Activated CD8-positive, alpha-beta memory T cell treated with anti-CD3 and anti-CD28 coated beads, Interleukin-2, amount 50 U/mL, for 24 hours (primary cell): ENCODE results near the gene ZMYND11.

ENCODE experiments used
- DNase-seq: peaks from one replicate; pipeline ENCODE4 v3.0.0-alpha.2; 2020; ENCODE audit errors: extremely low read depth

Gene ZMYND11

GRCh38 chr10:191703-192518 is 56.7 kb downstream of the ZMYND11 start:
- no peak for DNase-seq

DNA sequence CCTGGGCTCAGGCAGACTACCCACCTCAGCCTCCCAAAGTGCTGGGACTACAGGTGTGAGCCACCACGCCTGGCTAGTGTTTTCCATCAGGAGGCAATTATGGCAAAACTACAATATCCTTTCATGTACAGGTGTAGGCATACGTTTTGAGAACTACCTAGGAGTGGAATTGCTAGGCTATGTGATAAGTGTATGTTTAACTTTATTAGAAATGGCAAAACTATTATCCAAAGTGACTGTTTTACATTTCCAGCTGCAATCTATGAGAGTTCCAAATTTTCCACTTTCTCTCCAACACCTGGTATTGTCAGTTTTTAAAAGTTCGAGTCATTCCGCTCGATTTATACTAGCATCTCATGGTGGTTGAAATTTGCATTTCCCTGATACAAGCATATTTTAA is 59.0 kb downstream of the ZMYND11 start:
- DNase-seq: no peak

DNA sequence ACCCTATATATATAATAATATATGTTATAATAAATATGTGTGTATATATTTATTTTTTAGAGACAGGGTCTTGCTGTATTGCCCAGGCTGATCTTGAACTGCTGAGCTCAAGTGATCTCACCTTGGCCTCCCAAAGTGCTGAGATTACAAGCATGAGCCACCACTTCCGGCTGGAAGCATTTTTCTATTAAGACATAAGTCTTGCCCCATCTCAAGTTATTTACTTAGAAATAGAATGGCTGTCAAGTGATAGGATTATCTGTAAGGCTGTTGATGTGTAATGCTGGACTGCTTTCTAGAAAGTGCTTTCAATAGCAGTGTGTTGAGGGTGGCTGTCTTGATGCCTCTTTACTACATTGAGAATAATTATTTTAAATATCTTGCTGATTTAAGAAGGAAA is 65.2 kb downstream of the ZMYND11 start:
- no peak for DNase-seq

DNA sequence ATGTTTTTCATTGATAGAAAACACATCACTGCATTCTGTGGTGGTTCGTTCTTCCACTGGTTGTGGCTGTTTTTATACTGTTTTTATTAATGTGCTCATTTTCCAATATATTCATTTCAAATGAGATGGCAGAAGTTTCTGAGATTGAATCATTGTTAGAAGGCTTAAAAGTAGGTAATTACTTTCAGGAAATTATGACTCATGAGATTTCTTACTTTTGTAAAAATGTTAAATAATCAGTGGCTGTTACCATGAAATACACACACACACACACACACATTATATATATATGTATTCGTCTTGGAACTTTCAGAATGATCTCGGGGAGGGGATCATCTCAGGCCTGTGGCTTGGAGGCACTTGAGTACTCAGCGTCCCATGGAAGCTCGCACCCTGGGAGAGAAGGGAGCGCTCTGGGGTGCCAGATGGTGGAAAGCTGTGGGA is 66.1 kb downstream of the ZMYND11 start:
- no peak for DNase-seq

DNA sequence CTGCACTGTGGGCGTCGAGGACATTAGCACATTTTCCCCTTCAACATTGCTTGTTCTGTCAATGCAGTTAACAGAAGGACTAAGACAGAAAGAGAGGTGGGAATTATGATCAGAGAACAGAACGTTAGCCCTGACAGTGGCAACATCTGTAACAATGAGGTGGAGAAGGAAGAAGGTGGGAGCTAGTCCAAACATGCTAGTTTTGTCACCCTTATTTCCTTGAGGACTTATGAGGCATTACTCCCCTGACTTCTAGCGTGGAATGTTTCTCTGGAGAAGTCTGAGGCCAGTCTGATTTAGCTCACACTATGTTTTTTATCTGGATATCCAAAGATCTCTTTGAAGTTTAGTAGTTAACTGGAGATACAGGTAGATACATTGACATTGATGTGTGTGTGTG is 73.4 kb downstream of the ZMYND11 start:
- DNase-seq: no peak

- no peak for DNase-seq
Observed at GRCh38 chr10:209357-209756, 74.1 kb downstream of the ZMYND11 start.

GRCh38 chr10:210297-210696 is 75.0 kb downstream of the ZMYND11 start:
- no peak for DNase-seq

DNA sequence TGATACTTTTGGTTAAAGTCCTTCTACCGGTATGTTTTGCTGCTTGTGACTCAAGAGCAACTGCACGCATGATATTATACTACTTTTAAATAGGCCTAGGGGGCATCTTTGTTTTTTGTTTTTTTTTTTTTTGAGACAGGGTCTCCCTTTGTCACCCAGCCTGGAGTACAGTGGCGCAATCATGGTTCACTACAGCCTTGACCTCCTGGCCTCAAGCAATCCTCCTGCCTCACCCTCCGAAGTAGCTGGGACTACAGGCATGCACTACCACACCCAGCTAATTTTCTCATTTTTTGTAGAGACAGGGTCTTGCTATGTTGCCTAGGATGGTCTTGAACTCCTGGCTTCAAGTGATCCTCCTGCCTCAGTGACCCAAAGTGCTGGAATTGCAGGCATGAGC is 80.2 kb downstream of the ZMYND11 start:
- DNase-seq: no peak

- DNase-seq: no peak
Observed at GRCh38 chr10:218798-219197, 83.5 kb downstream of the ZMYND11 start.

DNA sequence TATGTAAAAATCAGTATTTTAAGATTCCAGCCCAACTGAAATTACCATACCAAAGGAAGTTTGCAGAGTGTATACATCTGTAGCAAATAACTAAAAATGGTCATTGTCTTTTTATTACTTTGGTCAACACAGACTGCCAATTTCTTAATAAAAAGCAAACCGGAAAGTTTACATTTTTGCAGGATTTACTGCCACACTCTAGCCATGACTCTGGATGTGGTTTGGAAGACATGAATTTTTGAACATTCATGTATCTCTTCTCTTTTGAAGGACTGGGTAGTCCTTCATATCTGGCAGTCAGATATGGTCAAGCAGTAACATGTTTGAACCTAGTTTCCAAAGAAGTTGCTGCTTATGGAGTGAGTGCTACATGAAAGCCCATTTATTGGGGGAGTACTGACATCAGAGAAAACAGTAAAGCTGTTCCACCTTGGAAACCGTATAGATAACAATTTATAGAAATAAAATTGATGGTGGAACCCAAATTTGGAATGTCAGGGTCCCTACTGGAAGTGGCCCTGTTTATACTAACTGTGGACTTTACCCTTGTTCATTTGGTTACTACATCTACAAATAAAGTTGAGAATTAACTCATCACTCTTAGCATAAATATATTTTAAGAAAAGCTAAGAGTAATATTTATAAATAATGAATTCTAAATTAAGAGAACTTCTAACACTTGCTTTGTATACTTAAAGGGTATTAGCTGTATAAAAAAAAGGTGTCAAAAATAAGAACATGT is 84.6 kb downstream of the ZMYND11 start:
- no peak for DNase-seq

DNA sequence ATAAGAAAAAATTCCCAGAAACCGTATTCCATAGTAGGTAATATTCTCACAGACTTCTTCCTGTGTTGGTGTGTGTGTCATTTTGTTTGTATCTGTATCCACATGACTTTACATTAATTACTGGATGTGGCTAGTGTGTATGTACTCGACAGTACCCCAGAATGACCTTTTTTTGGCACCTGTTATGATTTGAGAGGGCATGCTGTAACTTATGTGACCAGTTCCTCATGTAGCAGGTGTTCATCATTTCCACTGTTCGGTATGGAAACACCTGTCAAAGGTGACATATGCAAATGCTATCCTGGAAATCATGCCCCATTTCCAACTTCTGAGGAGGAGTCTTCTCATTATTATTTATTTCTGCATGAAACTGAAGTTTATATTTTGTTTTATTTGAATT is 89.3 kb downstream of the ZMYND11 start:
- DNase-seq: no peak

DNA sequence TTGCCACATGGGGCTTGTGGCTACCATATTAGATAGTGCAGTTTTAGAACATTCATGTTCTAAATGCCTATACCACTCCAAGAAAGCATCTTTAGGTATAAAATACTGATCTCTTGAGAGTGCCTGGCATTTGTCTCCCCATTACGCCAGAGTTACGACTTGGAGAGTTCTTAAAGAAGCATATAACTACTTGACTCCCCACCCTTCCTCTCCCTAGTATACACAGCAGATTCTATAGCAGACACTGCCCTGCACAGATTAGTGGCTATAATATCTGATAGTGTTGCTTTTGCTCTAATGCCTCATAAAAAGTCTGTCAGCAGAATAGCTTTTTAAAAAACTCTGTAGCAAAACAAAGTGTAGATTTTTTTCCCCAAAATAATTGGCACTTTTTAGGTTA is 90.8 kb downstream of the ZMYND11 start:
- no peak for DNase-seq

- no peak for DNase-seq
Observed at GRCh38 chr10:227014-227413, 91.8 kb downstream of the ZMYND11 start.

- no peak for DNase-seq
Observed at GRCh38 chr10:228366-228765, 93.1 kb downstream of the ZMYND11 start.

GRCh38 chr10:230758-231157 is 95.5 kb downstream of the ZMYND11 start:
- no peak for DNase-seq

GRCh38 chr10:232061-232460 is 96.8 kb downstream of the ZMYND11 start:
- no peak for DNase-seq

GRCh38 chr10:232878-233277 is 97.6 kb downstream of the ZMYND11 start:
- DNase-seq: no peak

- no peak for DNase-seq
Observed at GRCh38 chr10:234708-235406, 99.6 kb downstream of the ZMYND11 start.

DNA sequence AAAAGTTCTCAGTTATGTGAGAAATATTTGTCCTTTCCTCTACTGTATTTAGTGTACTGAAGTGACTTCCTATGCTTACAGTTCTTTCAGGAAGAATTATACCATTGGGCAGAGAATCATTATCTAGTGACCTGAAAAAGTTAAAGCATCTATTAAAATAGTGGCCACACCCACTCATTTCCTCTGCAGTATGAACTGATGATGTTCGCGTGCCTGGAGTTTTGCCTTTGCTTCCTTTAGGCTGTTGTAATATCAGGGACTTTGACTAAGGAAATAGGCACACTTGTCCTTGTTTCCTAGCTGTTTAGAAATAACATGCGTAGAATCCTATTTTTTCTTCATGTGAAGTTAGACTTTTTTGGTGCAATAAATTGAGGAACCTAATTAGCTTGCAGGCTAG is 100.7 kb downstream of the ZMYND11 start:
- DNase-seq: no peak

GRCh38 chr10:239109-239508 is 103.9 kb downstream of the ZMYND11 start:
- no peak for DNase-seq

GRCh38 chr10:241451-241850 is 106.2 kb downstream of the ZMYND11 start:
- DNase-seq: no peak

DNA sequence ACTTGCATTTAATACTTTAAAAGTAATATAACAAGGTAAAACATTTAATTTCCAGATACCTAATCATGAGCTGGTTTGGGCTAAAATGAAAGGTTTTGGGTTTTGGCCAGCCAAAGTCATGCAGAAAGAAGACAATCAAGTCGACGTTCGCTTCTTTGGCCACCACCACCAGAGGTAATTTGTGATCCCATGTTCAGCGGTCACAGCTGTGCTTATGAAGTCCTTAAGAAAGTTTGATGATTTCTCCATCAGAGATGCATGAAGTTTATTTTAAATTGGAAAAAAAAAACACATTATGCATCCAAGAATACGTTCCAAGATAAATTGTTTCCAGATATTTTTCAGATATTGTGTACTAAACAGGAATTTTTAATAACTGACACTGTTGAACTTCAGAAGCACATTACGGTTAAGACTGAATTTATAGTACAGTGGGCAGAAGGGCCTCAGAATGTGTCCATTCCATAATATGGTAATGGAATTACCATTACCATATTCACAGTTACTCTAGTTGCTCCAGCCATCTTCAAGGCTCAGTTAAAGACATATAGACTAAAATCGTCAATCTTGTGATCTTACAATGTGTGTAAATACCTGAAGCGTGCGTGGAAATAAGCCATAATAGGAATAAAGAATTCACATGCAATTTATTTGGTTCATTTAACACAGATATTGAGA is 106.8 kb downstream of the ZMYND11 start:
- DNase-seq: no peak
